Heart left ventricle (tissue), 16 donors: ENCODE measurements around the gene CNPY4. TPM values are rescaled to one million over a fixed set of nuclear protein-coding genes. Genes with fewer than 3 reads are reported as not detected.
A peak's percentile ranks its signal among the peaks of the same experiment; 100 is the strongest.

Source experiments
- ATAC-seq, 4 donors: fragments of 200-7000 bp; cut with Tn5 transposase; one replicate each; pipeline ENCODE4 v1.9.1; 2020 to 2022; ENCODE audit warnings: moderate library complexity in 4 of 4, mild to moderate bottlenecking in 3 of 4, moderate number of reproducible peaks in 1 of 4
- DNase-seq, 5 donors: peaks; one replicate each; pipeline ENCODE4 v3.0.0-alpha.2; 2020
- H3K27ac ChIP-seq, 12 donors: fragments of 200-600 bp; sonication (generic) in 4 of 12; one replicate each; pipeline versions ENCODE4 v1.5.0 to v1.8.0; 2016 to 2022; ENCODE audit warnings: mild to moderate bottlenecking in 2 of 12
- H3K27me3 ChIP-seq, 9 donors: fragments of 200-600 bp; sonication (generic) in 2 of 9; one replicate each; pipeline versions ENCODE4 v1.5.1 to v1.8.0; 2016 to 2022; ENCODE audit warnings: mild to moderate bottlenecking in 3 of 9
- H3K36me3 ChIP-seq, 9 donors: fragments of 200-600 bp; sonication (generic) in 2 of 9; one replicate each; pipeline versions ENCODE4 v1.5.0 to v1.8.0; 2018 to 2022; ENCODE audit warnings: mild to moderate bottlenecking in 2 of 9
- H3K4me1 ChIP-seq, 12 donors: fragments of 200-600 bp; sonication (generic) in 4 of 12; one replicate each; pipeline versions ENCODE4 v1.5.0 to v1.8.0; 2016 to 2022; ENCODE audit warnings: mild to moderate bottlenecking in 3 of 12
- H3K4me3 ChIP-seq, 12 donors: fragments of 200-600 bp; sonication (generic) in 4 of 12; one replicate each; pipeline versions ENCODE4 v1.5.0 to v1.8.0; 2017 to 2022; ENCODE audit warnings: mild to moderate bottlenecking in 9 of 12, moderate library complexity in 4 of 12
- H3K9me3 ChIP-seq, 12 donors: fragments of 200-600 bp; sonication (generic) in 4 of 12; one replicate each; pipeline versions ENCODE4 v1.5.0 to v1.8.0; 2016 to 2022; ENCODE audit warnings: mild to moderate bottlenecking in 1 of 12
- POLR2A ChIP-seq, 2 donors: fragments of 450-650 bp; IDR thresholded peaks; one replicate each; pipeline ENCODE4 v1.6.1; 2017; ENCODE audit warnings: antibody characterized with exemption in 2 of 2, mild to moderate bottlenecking in 2 of 2, moderate library complexity in 2 of 2
- WGBS, 4 donors: extraction: QIAGEN DNeasy Blood & Tissue Kit in 2 of 4; methylation state at CpG; one replicate each; pipeline versions ENCODE4 v1.1.5 to v1.1.7; 2013 to 2018; 5-methylcytosine and 5-hydroxymethylcytosine counted together
- intact Hi-C, 10 donors: fragments of 100-400 bp; cut with DNase I; formaldehyde crosslinking; loops; one replicate each; pipeline versions ENCODE4 v1.11.1 to v1.14.2; 2022
- long read RNA-seq, 3 donors: library from polyadenylated mRNA; unstranded; transcript quantifications; one replicate each; pipeline ENCODE4 v2.0.0, GENCODE V29; 2020 to 2021
- polyA plus RNA-seq, 2 donors: library from polyadenylated mRNA; stranded (reverse); fragments of 200-250 nt; gene quantifications; one replicate each; pipeline ENCODE4 v1.2.3, GENCODE V29; 2013
- total RNA-seq, 9 donors: library from RNA; depleted of rRNA in 2 of 9; stranded (reverse); fragments of >200 nt in 2 of 9; fragmentation: NEBNext Ultra II Directional in 3 of 9; extraction: Animal tissue kit (Norgen Biotek cat#: 25700) in 3 of 9; gene quantifications; one replicate each; pipeline versions ENCODE4 v1.1.0 to v1.2.4, GENCODE V29; 2016 to 2023
- TF ChIP-seq, protein P1 (sequence below), 12 donors: fragments of 200-600 bp; sonication (generic) in 4 of 12; IDR thresholded peaks; one replicate each; pipeline versions ENCODE4 v1.5.0 to v1.8.0; 2018 to 2022; ENCODE audit warnings: antibody characterized with exemption in 12 of 12, mild to moderate bottlenecking in 5 of 12
- donor health status: ischemic (EF 13 %, LVEDD 7.1; RV severe dilation, severe dysfunction).
- donor health status: healthy with polysubstance abuse.
- donor health status: DM: no; HTN: yes; CAD: no.
- donor health status: DM: no; HTN: no; CAD: no.
- donor health status: ischemic (EF 25% LVEDD 6.9; RV normal size, moderate dysfunction).
- donor health status: ischemic (EF 25% LVEDD 5.7; RV mildly dilated, moderate dysfunction).
- donor health status: healthy.
- donor health status: DM: yes; HTN: yes; CAD: no.
- donor health status: ischemic (EF 35%, LVEDD 5.7; RV mildly dilated, moderate dysfunction).
- donor health status: nonischemic (EF 11% LVEDD 7.7; RV severe dilation, severe dysfunction).
- donor health status: DM: yes; HTN: yes; CAD: no.
- donor health status: PGD.
- donor health status: ischemic (EF 29% LVEDD 5.4; RV normal size, mild dysfunction).
- donor health status: nonischemic (EF 23%, LVEDD 6.1; RV moderate dilation, normal function).

Gene CNPY4, protein sequence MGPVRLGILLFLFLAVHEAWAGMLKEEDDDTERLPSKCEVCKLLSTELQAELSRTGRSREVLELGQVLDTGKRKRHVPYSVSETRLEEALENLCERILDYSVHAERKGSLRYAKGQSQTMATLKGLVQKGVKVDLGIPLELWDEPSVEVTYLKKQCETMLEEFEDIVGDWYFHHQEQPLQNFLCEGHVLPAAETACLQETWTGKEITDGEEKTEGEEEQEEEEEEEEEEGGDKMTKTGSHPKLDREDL
- total RNA-seq (1 to 10 TPM; 5.9 to 9.5 (median 8.3) TPM), polyA plus RNA-seq (10 to 100 TPM in 1 of 2 donors, 1 to 10 TPM in 1; 9.1 to 10.8 TPM)
- long read RNA-seq, donor 1, partial matches to known transcripts: 0 of 2 reads
- long read RNA-seq, donor 1, other reads (novel, unspliced or antisense): 1 of 2 reads
- long read RNA-seq, donor 2, transcript CNPY4-201 (6 exons, 1,502 nt): major isoform, 10 of 14 reads
- long read RNA-seq, donor 2, partial matches to known transcripts: 0 of 14 reads
- long read RNA-seq, donor 2, other reads (novel, unspliced or antisense): 4 of 14 reads
- long read RNA-seq, donor 3, partial matches to known transcripts: 0 of 3 reads
- long read RNA-seq, donor 3, other reads (novel, unspliced or antisense): 1 of 3 reads

DNA sequence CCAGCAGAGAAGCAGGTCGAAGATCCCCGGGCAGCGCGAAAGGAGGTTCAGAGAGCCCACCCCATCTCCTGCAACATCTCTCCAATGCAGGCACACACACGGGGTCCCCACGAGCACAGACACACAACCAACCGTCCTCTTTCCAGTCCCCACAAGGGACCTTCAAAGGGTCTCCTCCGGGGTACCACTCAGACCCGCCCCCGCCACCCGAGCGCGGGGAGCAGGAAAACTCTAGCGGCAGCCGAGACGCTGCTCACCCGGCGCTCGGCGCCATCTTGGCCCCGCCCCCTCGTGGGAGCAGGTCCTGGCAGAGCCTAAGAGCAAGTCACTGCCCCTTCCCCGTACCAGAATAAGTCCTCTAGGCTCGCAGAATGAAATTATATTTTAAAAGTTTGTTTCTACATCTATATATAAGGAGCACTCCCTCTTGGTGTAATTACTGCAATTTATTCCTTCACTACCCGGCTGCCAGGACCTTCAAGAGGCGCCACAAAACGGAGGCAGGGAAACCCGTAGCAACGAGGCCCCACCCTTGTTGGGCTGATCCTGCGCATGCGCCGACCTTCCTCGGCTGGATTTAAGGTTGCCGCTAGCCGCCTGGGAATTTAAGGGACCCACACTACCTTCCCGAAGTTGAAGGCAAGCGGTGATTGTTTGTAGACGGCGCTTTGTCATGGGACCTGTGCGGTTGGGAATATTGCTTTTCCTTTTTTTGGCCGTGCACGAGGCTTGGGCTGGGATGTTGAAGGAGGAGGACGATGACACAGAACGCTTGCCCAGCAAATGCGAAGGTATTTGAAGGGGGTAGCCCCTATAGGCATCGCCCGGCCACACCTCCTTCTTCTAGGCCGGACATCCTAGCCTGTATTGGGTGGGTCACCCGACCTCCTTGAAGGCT lies at the start of gene CNPY4, which contains the start of gene TAF6:
CNPY4 (plus strand) TSS at position 563 of the 898 bp plus-strand sequence; CDS start at position 674, 111 bp downstream.
TAF6 (minus strand) TSS at position 287 of the 898 bp plus-strand sequence. CDS start 5,149 bp downstream, outside the sequence.
- Histone ChIP-seq H3K27me3 (no peaks in the 10 kb centered on the region), H3K9me3 (no peaks in the 10 kb centered on the region), H3K4me1 (peaks cover 0 to 21% (median 16%) of the 10 kb centered on the region in 12 donors), H3K27ac (peak within 1 kb of the TSS; percentile 83 to 98 (median 88)), H3K4me3 (peak within 1 kb of the TSS; percentile 48 to 89 (median 78)), H3K36me3 (peaks cover 0 to 11% (median 0%) of the 10 kb centered on the region in 9 donors)
- ATAC-seq (peak; percentile 90 to 97 (median 94)), DNase-seq (peak; percentile 96 to 98 (median 97))
- peak in 1 of 2 donors; percentile 61 for TF ChIP-seq POLR2A (IDR thresholded peaks at IDR 0.05)
- TF ChIP-seq, protein P1, sequence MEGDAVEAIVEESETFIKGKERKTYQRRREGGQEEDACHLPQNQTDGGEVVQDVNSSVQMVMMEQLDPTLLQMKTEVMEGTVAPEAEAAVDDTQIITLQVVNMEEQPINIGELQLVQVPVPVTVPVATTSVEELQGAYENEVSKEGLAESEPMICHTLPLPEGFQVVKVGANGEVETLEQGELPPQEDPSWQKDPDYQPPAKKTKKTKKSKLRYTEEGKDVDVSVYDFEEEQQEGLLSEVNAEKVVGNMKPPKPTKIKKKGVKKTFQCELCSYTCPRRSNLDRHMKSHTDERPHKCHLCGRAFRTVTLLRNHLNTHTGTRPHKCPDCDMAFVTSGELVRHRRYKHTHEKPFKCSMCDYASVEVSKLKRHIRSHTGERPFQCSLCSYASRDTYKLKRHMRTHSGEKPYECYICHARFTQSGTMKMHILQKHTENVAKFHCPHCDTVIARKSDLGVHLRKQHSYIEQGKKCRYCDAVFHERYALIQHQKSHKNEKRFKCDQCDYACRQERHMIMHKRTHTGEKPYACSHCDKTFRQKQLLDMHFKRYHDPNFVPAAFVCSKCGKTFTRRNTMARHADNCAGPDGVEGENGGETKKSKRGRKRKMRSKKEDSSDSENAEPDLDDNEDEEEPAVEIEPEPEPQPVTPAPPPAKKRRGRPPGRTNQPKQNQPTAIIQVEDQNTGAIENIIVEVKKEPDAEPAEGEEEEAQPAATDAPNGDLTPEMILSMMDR (IDR thresholded peaks at IDR 0.05): peak in 1 of 12 donors; percentile 6
- WGBS, 4 donors: 0 to 1% (median 0%) methylated on average over 29 to 49 of the region's 49 CpGs
- intact Hi-C loops: loop anchor here in 3 of 10 donors (1.0 to 2.0 kb wide), 3 partner anchors 8 to 19 kb away; partner anchors contain the start of genes AP4M1 (in 3 of the 3) and MCM7 (in 3 of the 3)

DNA sequence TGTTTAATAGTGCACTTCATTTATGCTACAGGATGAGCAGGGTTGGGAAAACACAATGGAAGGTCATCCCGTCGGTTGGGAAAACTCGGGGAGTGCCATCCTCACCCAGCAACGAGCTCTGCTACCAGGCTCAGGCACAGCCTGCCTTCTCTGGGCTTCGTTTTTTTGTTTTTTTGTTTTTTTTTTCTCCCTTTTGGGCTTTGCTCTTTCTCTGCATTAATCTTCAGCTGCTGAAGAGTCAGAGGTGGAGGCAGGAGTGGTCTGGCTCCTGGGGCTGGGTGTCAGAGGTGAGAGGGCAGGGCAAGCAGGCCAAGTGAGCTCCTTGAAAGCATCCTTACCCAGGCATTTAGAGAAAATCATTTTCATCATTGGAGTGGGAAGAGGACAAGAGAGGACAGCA lies 49.4 kb upstream of the CNPY4 start:
- Histone ChIP-seq H3K27ac (no peak overlapping the region), H3K9me3 (peaks cover 0 to 47% (median 26%) of the 10 kb centered on the region in 12 donors), H3K4me3 (no peak overlapping the region), H3K27me3 (no peaks in the 10 kb centered on the region), H3K4me1 (peaks cover 0 to 16% (median 9%) of the 10 kb centered on the region in 12 donors), H3K36me3 (peaks cover 19 to 80% (median 55%) of the 10 kb centered on the region in 9 donors)
- 97 to 100% (median 97%) methylated on average over 5 of the region's 5 CpGs for WGBS, 4 donors
- no peak for TF ChIP-seq POLR2A (IDR thresholded peaks at IDR 0.05)
- TF ChIP-seq, protein P1 (IDR thresholded peaks at IDR 0.05): no peak
- DNase-seq (no peak), ATAC-seq (no peak)
- intact Hi-C loops: no loop called here

DNA sequence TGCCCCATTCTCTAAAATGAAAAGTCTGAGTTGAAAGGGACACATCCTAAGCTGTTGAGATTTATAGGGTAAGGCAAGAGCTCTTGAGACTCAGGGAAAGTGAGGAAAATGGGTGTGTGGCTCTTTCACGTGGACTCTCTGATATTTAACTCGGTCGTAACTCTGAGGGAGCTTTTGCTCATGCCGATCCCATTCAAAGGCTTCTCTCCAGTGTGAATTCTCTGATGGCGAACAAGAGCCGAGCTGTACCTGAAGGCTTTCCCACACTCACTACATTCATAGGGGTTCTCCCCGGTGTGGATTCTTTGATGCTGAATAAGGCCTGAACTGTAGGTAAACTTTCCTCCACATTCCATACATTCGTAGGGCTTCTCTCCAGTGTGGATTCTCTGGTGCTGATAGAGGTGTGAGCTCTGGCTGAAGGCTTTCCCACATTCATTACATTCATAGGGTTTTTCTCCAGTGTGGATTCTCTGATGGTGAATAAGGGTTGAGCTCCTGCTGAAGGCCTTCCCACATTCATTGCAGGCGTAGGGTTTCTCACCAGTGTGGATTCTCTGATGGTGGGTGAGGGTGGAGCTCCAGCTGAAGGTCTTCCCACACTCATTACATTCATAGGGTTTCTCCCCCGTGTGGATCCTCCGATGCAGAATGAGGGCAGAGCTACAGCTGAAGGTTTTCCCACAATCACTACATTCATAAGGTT lies 48.3 kb upstream of the CNPY4 start:
- H3K27me3 ChIP-seq: no peaks in the 10 kb centered on the region
- H3K4me3 ChIP-seq: no peak overlapping the region
- H3K4me1 ChIP-seq: peaks cover 0 to 4% (median 0%) of the 10 kb centered on the region in 12 donors
- no peak overlapping the region for H3K27ac ChIP-seq
- no peak for TF ChIP-seq POLR2A (IDR thresholded peaks at IDR 0.05)
- TF ChIP-seq, protein P1 (IDR thresholded peaks at IDR 0.05): no peak
- ATAC-seq (no peak), DNase-seq (no peak)
- H3K9me3 ChIP-seq: peaks cover 0 to 47% (median 26%) of the 10 kb centered on the region in 12 donors
- peaks cover 19 to 86% (median 66%) of the 10 kb centered on the region in 9 donors for H3K36me3 ChIP-seq
- intact Hi-C loops: no loop called here
- 98 to 99% (median 99%) methylated on average over 11 of the region's 11 CpGs for WGBS, 4 donors
